Measurements from ENCODE around the gene TUBA1A. TPM values are rescaled to one million over a fixed set of nuclear protein-coding genes. Genes with fewer than 3 reads are reported as not detected.
"Not testable (repeated sequence)": the region's sequence is repeated elsewhere in the genome, so short reads cannot be mapped to it uniquely, and the experiment has no call there.

The TUBA1A gene
- total RNA-seq, 1 donor from 2014 or later, result 1,211 TPM

GRCh38 chr12:49138587-49138986 is 50.3 kb downstream of the TUBA1A start:
- Histone ChIP-seq H3K27me3 (no peaks in the 10 kb centered on the region), H3K79me2 (ENCODE audit: low read depth) (no peaks in the 10 kb centered on the region), H3K36me3 (no peaks in the 10 kb centered on the region), H3K9ac (no peak overlapping the region), H3F3A (ENCODE audit: low read depth) (no peaks in the 10 kb centered on the region), H3K9me3 (ENCODE audit: low read depth) (no peaks in the 10 kb centered on the region), H2AFZ (replicated peaks) (no peak overlapping the region), H3K4me1 (peaks cover 5% of the 10 kb centered on the region), H3K4me2 (no peak overlapping the region), H4K20me1 (ENCODE audit: low read depth) (no peaks in the 10 kb centered on the region), H3K4me3 (no peak overlapping the region), H3K27ac (no peak overlapping the region)
- peaks cover 9% of the 10 kb centered on the region for H3K4me1 Mint-ChIP-seq
- H3K9me3 Mint-ChIP-seq, result no peaks in the 10 kb centered on the region
- peaks cover 4% of the 10 kb centered on the region for H3K36me3 Mint-ChIP-seq
- peaks cover 2% of the 10 kb centered on the region for H3K27me3 Mint-ChIP-seq (ENCODE audit: insufficient read depth, low read depth)
- no peak for DNase-seq (ENCODE audit: low spot score)
- TF ChIP-seq EZH2phosphoT487 (IDR thresholded peaks at IDR 0.05) (no peak), EZH2 (IDR thresholded peaks at IDR 0.05) (no peak)
- TF ChIP-seq, protein P1, sequence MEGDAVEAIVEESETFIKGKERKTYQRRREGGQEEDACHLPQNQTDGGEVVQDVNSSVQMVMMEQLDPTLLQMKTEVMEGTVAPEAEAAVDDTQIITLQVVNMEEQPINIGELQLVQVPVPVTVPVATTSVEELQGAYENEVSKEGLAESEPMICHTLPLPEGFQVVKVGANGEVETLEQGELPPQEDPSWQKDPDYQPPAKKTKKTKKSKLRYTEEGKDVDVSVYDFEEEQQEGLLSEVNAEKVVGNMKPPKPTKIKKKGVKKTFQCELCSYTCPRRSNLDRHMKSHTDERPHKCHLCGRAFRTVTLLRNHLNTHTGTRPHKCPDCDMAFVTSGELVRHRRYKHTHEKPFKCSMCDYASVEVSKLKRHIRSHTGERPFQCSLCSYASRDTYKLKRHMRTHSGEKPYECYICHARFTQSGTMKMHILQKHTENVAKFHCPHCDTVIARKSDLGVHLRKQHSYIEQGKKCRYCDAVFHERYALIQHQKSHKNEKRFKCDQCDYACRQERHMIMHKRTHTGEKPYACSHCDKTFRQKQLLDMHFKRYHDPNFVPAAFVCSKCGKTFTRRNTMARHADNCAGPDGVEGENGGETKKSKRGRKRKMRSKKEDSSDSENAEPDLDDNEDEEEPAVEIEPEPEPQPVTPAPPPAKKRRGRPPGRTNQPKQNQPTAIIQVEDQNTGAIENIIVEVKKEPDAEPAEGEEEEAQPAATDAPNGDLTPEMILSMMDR (IDR thresholded peaks at IDR 0.05), result no peak
- H3K27ac Mint-ChIP-seq, result no peak overlapping the region
- H3K4me3 Mint-ChIP-seq, result no peak overlapping the region

GRCh38 chr12:49137476-49137875 is 51.4 kb downstream of the TUBA1A start:
- Histone ChIP-seq H3K9ac (no peak overlapping the region), H2AFZ (replicated peaks) (no peak overlapping the region), H3F3A (ENCODE audit: low read depth) (no peaks in the 10 kb centered on the region), H3K4me2 (no peak overlapping the region), H3K27ac (no peak overlapping the region), H3K4me1 (peaks cover 11% of the 10 kb centered on the region), H3K36me3 (no peaks in the 10 kb centered on the region), H3K4me3 (no peak overlapping the region), H3K27me3 (no peaks in the 10 kb centered on the region), H3K9me3 (ENCODE audit: low read depth) (no peaks in the 10 kb centered on the region), H3K79me2 (ENCODE audit: low read depth) (peaks cover 9% of the 10 kb centered on the region), H4K20me1 (ENCODE audit: low read depth) (no peaks in the 10 kb centered on the region)
- Mint-ChIP-seq H3K9me3 (no peaks in the 10 kb centered on the region), H3K4me1 (peaks cover 19% of the 10 kb centered on the region), H3K27me3 (ENCODE audit: insufficient read depth, low read depth) (no peaks in the 10 kb centered on the region), H3K4me3 (no peak overlapping the region), H3K27ac (no peak overlapping the region), H3K36me3 (peaks cover 4% of the 10 kb centered on the region)
- no peak for DNase-seq (ENCODE audit: low spot score)
- no peak for TF ChIP-seq EZH2 (IDR thresholded peaks at IDR 0.05)
- TF ChIP-seq EZH2phosphoT487 (IDR thresholded peaks at IDR 0.05), result no peak
- TF ChIP-seq, protein P1 (IDR thresholded peaks at IDR 0.05), result no peak

DNA sequence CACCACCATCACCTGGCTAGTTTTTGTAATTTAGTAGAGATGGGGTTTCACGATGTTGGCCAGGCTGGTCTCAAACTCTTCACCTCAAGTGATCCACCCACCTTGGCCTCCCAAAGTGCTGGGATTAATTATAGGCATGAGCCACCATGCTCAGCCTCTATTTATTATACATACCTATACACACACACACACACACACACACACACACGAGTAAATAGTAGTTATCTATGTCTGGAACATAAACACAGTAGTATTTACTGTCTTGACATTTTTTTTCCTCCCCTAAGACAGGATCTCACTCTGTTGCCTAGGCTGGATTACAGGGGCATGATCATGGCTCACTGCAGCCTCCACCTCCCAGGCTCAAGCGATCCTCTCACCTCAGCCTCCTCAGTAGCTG is 51.9 kb downstream of the TUBA1A start:
- peaks cover 14% of the 10 kb centered on the region for H3K79me2 ChIP-seq (ENCODE audit: low read depth)
- H3K4me1 Mint-ChIP-seq, result peaks cover 24% of the 10 kb centered on the region
- not testable (repeated sequence) for H4K20me1 ChIP-seq (ENCODE audit: low read depth); H3K27me3 Mint-ChIP-seq (ENCODE audit: insufficient read depth, low read depth); H3K27me3 ChIP-seq; DNase-seq (ENCODE audit: low spot score); H3K9me3 ChIP-seq (ENCODE audit: low read depth); H3K36me3 Mint-ChIP-seq; H3K4me3 ChIP-seq; H3F3A ChIP-seq (ENCODE audit: low read depth); H3K9ac ChIP-seq; H2AFZ ChIP-seq (replicated peaks); H3K27ac Mint-ChIP-seq; H3K9me3 Mint-ChIP-seq; H3K4me2 ChIP-seq; H3K36me3 ChIP-seq; H3K27ac ChIP-seq; H3K4me3 Mint-ChIP-seq
- H3K4me1 ChIP-seq, result peaks cover 16% of the 10 kb centered on the region

Small RNA genes lying within 50 kb of the gene (small RNA-seq; reads per million reads assigned to genes)
- not detected for gene RF00017

Other genes starting within 250 kb of the TUBA1A start
- gene ARF3, start 231.6 kb downstream of the TUBA1A start, total RNA-seq (ENCODE audit: low replicate concordance), result 84.1 and 144 TPM in 2 replicates
- 0.07 and 1.2 TPM in 2 replicates for gene WNT10B, start 217.3 kb downstream of the TUBA1A start, total RNA-seq (ENCODE audit: low replicate concordance)
- 0.56 TPM in 1 of 2 replicates, not detected in the other for gene WNT1, start 210.8 kb downstream of the TUBA1A start, total RNA-seq (ENCODE audit: low replicate concordance)
- 0.25 TPM in 1 of 2 replicates, not detected in the other for gene DDN, start 189.7 kb downstream of the TUBA1A start, total RNA-seq (ENCODE audit: low replicate concordance)
- 32.4 and 41.8 TPM in 2 replicates for gene PRKAG1, start 170.3 kb downstream of the TUBA1A start, total RNA-seq (ENCODE audit: low replicate concordance)
- 19.0 and 31.3 TPM in 2 replicates for gene KMT2D, start 128.3 kb downstream of the TUBA1A start, total RNA-seq (ENCODE audit: low replicate concordance)
- gene RHEBL1, start 119.1 kb downstream of the TUBA1A start, total RNA-seq (ENCODE audit: low replicate concordance), result 5.3 and 6.0 TPM in 2 replicates
- 0.03 TPM in 1 of 2 replicates, not detected in the other for gene DHH, start 94.3 kb downstream of the TUBA1A start, total RNA-seq (ENCODE audit: low replicate concordance)
- gene LMBR1L, start 78.2 kb downstream of the TUBA1A start, total RNA-seq (ENCODE audit: low replicate concordance), result 32.7 and 69.5 TPM in 2 replicates
- 2,741 and 4,208 TPM in 2 replicates for gene TUBA1B, start 57.7 kb downstream of the TUBA1A start, total RNA-seq (ENCODE audit: low replicate concordance)
- gene TUBA1C, start 76.0 kb upstream of the TUBA1A start, total RNA-seq (ENCODE audit: low replicate concordance), result 402 and 655 TPM in 2 replicates
- 0.74 TPM in 1 of 2 replicates, not detected in the other for gene PRPH, start 106.1 kb upstream of the TUBA1A start, total RNA-seq (ENCODE audit: low replicate concordance)
- gene TROAP, start 134.2 kb upstream of the TUBA1A start, total RNA-seq (ENCODE audit: low replicate concordance), result 40.0 and 66.4 TPM in 2 replicates
- gene C1QL4, start 148.1 kb upstream of the TUBA1A start, total RNA-seq (ENCODE audit: low replicate concordance), result 0.84 and 2.8 TPM in 2 replicates
- gene DNAJC22, start 157.8 kb upstream of the TUBA1A start, total RNA-seq (ENCODE audit: low replicate concordance), result 0.34 and 0.39 TPM in 2 replicates
- gene SPATS2, start 178.4 kb upstream of the TUBA1A start, total RNA-seq (ENCODE audit: low replicate concordance), result 45.2 and 49.5 TPM in 2 replicates

Measured in neural progenitor cell (in vitro differentiated cells).